Right hindlimb (tissue), 1 donor: ENCODE measurements around the gene SIRPA.

Experiments
- DNase-seq: peaks from one replicate; pipeline ENCODE4 v3.0.0-alpha.2; 2018

SIRPA gene

GRCh38 chr20:1870792-1871550 is 24.2 kb upstream of the SIRPA start:
- DNase-seq = no peak

DNA sequence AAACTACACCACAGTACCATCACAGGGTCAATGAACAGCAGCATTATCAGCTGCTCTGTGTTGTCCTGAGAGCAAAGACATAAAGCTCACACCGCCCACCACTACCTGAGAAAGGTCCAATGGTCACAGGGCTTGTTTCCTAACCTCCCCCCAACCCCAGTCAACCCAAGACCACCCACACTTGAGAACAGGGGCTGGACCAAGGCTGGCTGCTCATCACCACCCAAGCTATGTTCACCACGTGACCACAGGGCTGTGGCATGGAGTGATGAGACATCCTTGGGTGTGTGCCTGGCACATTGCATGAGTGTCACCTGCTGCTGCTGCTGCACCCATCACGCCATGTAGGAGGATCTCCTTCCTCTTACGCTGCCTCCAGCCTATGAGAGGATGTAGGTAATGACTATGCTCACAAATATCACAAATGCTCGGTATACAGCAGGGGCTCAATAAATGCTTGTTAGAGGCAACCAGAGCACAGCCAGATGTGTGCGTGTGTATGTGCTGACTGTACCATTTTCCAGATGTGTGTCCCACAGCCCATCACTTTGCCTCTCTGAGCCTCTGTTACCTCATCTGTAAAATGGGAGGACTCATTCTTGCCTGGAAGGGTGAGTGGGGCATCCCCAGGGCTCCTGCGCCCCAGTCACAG is 23.3 kb upstream of the SIRPA start:
- DNase-seq = no peak

- DNase-seq = no peak
Measured at GRCh38 chr20:1872459-1873097, 22.6 kb upstream of the SIRPA start.

- DNase-seq = no peak
Measured at GRCh38 chr20:1874450-1875182, 20.6 kb upstream of the SIRPA start.

DNA sequence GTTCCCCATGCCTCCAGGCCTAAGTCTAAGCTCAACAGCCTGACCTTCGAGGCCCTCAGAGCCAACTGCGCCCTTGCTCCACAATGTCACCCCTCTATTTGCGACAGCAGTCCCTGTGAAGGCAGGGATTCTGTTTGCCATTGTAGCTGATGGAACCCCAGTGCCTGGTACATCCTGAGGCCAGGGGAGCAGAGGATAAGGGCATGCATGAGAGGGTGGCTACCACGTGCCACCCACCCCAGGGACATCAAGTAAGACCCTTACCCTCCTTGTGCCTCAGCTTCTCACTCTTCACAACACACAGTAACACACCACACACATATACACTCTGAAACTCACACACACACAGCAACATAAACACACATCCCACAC is 20.0 kb upstream of the SIRPA start:
- DNase-seq = no peak

DNA sequence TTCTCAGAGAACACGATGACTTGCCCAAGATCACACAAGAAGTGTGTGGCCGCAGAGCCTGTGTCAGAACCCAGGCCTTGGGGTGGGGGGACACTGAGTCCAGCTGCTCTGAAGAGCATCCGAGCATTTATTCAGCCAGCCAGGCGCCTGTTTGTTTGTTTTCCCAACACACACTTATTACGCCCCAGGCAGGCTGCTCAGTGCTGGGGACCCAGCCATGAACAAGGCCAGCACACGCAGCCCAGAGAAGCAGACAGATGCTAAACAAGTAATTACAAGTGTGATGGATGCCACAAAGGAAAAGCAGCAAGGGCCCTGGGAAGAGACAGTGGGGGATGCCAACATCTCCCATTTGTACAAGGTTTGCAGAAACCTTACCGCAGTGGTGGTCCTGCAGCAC is 19.4 kb upstream of the SIRPA start:
- no peak for DNase-seq

- no peak for DNase-seq
Measured at GRCh38 chr20:1876217-1876921, 18.8 kb upstream of the SIRPA start.

GRCh38 chr20:1876975-1877608 is 18.1 kb upstream of the SIRPA start:
- no peak for DNase-seq

GRCh38 chr20:1877609-1878200 is 17.5 kb upstream of the SIRPA start:
- DNase-seq = no peak

DNA sequence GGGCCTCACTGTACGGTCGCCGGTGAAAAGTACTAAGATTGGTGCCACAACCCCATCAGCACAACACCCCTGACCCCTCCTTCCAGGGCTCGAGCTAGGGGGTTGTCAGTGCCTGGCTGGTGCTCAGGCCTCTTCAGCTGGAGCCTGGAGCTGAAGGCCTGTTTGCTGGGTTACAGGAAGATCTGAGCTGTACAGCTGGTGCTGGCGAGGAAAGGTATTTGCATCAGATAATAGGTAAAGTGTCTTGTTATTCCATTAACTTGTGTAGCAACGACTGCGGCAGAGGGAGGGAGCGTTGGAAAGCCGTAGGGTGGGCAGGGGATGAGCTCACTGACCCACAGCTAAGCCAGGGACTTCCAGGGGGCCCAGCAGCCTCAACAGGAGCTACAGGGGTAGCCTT is 15.8 kb upstream of the SIRPA start:
- no peak for DNase-seq

- DNase-seq = no peak
Measured at GRCh38 chr20:1879934-1880333, 15.3 kb upstream of the SIRPA start.

DNA sequence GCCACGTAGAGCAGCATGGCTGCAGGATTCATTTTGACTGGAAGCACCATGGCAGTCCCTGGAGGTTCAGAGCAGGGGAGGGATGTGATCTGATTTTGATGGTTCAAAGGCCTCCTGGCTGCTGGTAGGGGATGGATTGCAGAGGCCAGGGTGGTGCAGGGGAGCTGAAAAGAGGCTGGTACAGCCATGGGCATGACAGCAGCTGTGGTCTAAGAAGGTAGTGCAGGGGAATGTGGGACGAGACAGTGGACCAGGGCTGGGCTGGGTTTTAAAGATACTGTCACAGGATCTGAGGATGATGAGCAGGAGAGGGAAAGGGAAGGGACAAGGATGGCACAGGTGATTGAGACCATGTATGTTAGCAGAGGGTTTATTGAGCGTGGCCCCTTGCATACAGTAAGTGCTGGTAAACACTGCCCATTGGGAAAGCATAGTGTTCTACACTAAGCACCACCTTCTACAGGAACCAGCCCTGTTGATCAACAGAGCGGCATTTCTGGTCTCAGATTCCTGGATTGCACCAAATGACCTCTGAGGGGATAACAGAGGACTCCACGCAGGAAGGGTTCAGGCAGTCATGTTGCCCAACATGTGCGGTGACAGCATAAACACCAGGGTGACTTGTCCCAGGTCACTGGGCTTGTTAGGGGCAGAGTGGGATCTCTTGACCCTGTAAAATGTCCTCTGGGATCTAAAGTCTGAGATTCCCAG is 14.5 kb upstream of the SIRPA start:
- no peak for DNase-seq

GRCh38 chr20:1881240-1881835 is 13.9 kb upstream of the SIRPA start:
- no peak for DNase-seq

GRCh38 chr20:1882026-1882425 is 13.2 kb upstream of the SIRPA start:
- DNase-seq = no peak

GRCh38 chr20:1883986-1884385 is 11.2 kb upstream of the SIRPA start:
- DNase-seq = no peak

DNA sequence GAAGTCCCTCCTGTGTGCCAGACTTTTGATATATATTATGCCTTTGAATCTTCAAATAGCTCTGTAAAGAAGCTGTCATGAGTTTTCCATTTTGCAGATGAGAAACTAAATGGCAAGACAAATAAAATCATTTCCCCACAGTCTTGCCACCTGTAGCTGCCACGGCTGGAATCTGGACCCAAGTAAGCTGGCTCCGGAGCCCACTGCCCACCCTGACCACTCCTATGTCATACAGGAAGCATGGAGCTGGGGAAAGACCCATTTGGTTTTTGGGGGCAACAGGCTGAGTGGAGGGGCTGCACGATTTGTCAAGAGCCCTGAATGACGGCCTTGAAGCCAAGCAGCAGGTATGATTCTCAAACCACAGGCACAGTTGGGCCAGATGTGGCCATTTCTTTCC is 10.0 kb upstream of the SIRPA start:
- DNase-seq = no peak

- no peak for DNase-seq
Measured at GRCh38 chr20:1885940-1886693, 9.1 kb upstream of the SIRPA start.

- DNase-seq = peak; percentile 38
Measured at GRCh38 chr20:1887321-1887720, 7.9 kb upstream of the SIRPA start.

- DNase-seq = no peak
Measured at GRCh38 chr20:1887756-1888155, 7.5 kb upstream of the SIRPA start.

- DNase-seq = no peak
Measured at GRCh38 chr20:1888796-1889463, 6.3 kb upstream of the SIRPA start.
